IgD-negative memory B cell (primary cell): ENCODE results near the gene ADAMTS7. TPM values are rescaled to one million over a fixed set of nuclear protein-coding genes. Genes with fewer than 3 reads are reported as not detected.
"Not testable (repeated sequence)": the region's sequence is repeated elsewhere in the genome, so short reads cannot be mapped to it uniquely, and the experiment has no call there.

ENCODE experiments used
- H3K27ac Mint-ChIP-seq, 3 donors: one replicate each; pipeline ENCODE4 v1.8.0; 2020 to 2022; ENCODE audit warnings: mild to moderate bottlenecking in 3 of 3, mixed read lengths in 3 of 3, moderate library complexity in 1 of 3
- H3K27me3 Mint-ChIP-seq: one replicate; pipeline ENCODE4 v1.8.0; 2021; ENCODE audit warnings: mixed read lengths
- H3K36me3 Mint-ChIP-seq: one replicate; pipeline ENCODE4 v1.8.0; 2020; ENCODE audit warnings: mild to moderate bottlenecking, mixed read lengths
- H3K4me1 Mint-ChIP-seq, 3 donors: one replicate each; pipeline ENCODE4 v1.8.0; 2020 to 2022; ENCODE audit warnings: mixed read lengths in 3 of 3, mild to moderate bottlenecking in 1 of 3
- H3K4me3 Mint-ChIP-seq, 4 donors: one replicate each; pipeline ENCODE4 v1.8.0; 2020 to 2022; ENCODE audit warnings: mild to moderate bottlenecking in 4 of 4, mixed read lengths in 4 of 4, moderate library complexity in 3 of 4
- H3K9me3 Mint-ChIP-seq, 3 donors: one replicate each; pipeline ENCODE4 v1.8.0; 2020 to 2021; ENCODE audit warnings: mixed read lengths in 3 of 3, mild to moderate bottlenecking in 1 of 3
- polyA plus RNA-seq: library from polyadenylated mRNA; unstranded; fragments of 300-500 nt; fragmentation: Illumina TruSeq; gene quantifications from one replicate; pipeline ENCODE4 v1.2.3, GENCODE V29; 2021

The ADAMTS7 gene
- polyA plus RNA-seq, 1 donor from 2014 or later: 0.04 TPM

GRCh38 chr15:78779176-78779785 lies 32.0 kb downstream of the ADAMTS7 start:
- H3K4me1 Mint-ChIP-seq, H3K4me3 Mint-ChIP-seq, H3K27ac Mint-ChIP-seq, H3K9me3 Mint-ChIP-seq, H3K27me3 Mint-ChIP-seq, H3K36me3 Mint-ChIP-seq: not testable (repeated sequence)

GRCh38 chr15:78778422-78778821 lies 32.8 kb downstream of the ADAMTS7 start:
- Mint-ChIP-seq H3K36me3 (no peaks in the 10 kb centered on the region), H3K9me3 (no peaks in the 10 kb centered on the region), H3K27me3 (no peaks in the 10 kb centered on the region), H3K27ac (no peak overlapping the region), H3K4me3 (no peak overlapping the region), H3K4me1 (no peaks in the 10 kb centered on the region)

DNA sequence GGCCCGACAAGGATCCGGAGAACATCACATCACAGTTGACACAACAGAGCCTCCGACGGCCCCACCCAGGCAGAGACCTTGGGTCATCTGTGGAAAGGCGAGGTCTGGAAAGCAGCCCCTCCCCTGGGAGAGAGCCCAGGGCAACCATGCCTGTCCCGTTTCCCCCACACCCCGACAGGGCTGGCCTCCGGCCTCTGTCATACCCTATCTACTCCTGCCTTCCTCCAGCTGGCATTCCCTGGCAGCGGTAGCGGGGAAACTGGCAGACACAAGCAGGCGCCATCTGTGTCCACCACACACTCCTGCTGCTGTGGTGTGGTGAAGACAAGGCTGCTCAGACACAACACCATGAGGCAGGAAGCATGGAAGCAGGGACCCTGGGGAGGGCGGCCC lies 33.3 kb downstream of the ADAMTS7 start:
- not testable (repeated sequence) for H3K4me3 Mint-ChIP-seq, H3K27me3 Mint-ChIP-seq, H3K4me1 Mint-ChIP-seq, H3K9me3 Mint-ChIP-seq, H3K36me3 Mint-ChIP-seq, H3K27ac Mint-ChIP-seq

DNA sequence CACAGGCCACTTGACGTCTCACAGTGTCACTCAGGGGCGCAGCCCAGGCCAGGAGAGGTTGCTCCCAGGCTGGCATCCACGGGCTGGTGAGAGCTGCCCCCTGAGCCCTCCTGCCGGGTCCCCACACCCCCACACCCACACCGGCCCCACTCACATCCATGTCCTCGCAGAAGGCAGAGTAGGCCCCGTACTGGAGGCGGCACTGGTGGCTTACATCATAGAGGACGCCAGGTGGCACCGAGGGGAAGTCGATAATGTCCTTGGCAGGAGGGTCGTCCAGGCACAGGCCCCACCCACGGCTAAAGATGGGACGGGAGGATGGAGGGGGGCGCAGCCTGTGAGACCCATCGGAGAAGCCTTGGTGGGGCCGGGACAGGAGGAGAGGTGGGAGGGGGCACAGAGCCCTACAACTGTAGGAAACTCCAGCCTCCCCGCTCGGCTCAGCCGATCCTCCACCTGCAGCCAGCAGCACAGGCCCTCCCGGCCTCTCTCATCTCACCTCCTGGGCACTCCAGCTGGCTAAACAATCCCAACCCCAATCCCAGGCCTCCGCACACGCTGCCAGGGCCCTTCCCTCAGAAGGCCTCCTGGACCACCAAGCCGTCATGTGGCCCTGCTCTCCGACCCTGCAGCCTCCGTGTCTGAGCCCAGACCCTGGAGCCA lies 33.8 kb downstream of the ADAMTS7 start:
- H3K27ac Mint-ChIP-seq, H3K9me3 Mint-ChIP-seq, H3K27me3 Mint-ChIP-seq, H3K36me3 Mint-ChIP-seq, H3K4me1 Mint-ChIP-seq, H3K4me3 Mint-ChIP-seq: not testable (repeated sequence)

DNA sequence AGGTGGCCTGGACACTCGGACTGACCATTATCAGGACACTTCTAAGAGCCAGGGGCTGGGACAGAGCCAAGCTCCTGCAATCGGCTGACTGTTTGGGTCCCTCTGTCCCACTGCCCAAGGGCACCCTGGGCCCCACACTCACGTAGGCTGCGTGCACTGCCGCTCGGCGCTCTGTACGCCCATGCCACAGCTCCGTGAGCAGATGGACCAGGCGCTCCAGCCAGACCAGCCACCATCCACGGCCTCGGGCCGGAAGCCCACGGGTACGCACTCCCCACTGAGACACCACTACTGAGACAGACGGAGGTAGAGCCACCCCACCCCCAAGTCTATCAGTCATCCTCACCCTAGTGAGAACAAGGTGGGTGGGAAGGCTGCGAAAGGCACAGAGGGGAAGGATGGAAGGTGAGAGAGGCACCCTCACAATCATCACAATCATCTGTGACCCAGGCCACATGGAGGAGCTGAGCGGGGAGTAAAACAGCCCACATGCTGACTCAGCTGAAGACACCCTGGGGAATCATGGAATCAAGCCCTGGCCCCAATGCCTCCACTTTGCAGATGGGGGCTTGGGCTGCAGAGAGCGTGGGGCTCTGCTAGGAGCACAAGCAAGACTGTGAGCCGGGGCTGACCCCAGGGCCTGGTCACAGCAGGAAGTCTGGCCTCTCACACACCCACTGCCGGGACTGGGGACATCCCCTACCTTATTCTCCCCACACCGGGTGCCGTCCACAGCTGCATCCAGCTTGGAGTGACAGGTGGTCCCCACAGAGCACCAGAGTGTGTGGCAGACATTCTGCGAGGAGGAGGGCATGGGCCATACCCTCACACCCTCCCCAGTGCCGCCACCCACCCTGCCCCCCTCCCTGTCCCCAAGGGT lies 35.0 kb downstream of the ADAMTS7 start:
- H3K27me3 Mint-ChIP-seq, H3K9me3 Mint-ChIP-seq, H3K4me3 Mint-ChIP-seq, H3K27ac Mint-ChIP-seq, H3K36me3 Mint-ChIP-seq, H3K4me1 Mint-ChIP-seq: not testable (repeated sequence)

DNA sequence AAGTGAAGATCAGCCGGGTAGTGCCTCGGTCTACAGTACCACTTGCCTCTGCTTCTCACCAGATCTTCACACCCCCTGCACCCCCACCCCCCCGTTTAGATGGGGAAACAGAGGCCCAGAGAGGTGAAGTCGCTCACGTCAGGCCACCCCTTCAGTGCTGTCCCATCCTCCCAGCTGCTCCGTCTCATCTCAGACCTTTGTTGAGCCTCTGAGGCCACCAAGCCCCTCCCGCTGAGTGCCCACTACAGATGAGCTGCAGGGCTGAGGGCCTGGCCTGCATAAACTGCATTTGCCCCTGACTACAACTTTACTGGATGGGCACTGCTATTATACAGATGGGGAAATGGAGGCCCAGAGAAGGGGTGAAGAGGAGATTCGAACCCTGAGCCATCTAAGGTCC lies 35.8 kb downstream of the ADAMTS7 start:
- no peak overlapping the region for H3K4me3 Mint-ChIP-seq
- H3K9me3 Mint-ChIP-seq: no peaks in the 10 kb centered on the region
- no peaks in the 10 kb centered on the region for H3K27me3 Mint-ChIP-seq
- no peaks in the 10 kb centered on the region for H3K4me1 Mint-ChIP-seq
- H3K27ac Mint-ChIP-seq: no peak overlapping the region
- no peaks in the 10 kb centered on the region for H3K36me3 Mint-ChIP-seq

DNA sequence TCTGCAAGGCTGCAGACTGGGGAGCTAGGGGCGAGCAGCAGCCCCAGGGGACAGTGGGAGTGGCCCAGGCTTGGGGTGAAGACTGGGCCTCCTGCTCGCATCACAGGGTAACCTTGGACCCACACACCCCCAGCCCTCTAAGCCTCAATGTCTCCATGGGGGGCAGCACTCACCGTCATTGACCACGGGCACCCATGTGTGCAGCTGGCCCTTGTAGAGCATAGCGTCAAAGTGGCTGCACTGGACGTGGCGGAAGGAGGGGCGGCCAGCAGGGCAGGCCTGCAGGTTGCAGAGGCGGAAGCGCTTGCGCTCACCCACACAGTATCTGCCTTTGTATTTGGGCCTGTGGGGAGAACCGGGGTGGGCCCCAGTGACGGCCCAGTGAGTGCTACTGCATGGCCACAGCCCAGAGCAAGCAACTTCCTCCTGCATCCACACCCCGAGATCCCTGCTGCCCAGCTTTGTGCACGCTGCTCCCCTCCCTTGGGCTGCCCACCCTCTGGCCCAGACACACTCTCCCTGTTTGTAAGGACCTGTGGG lies 36.7 kb downstream of the ADAMTS7 start:
- H3K4me1 Mint-ChIP-seq, H3K36me3 Mint-ChIP-seq, H3K9me3 Mint-ChIP-seq, H3K4me3 Mint-ChIP-seq, H3K27me3 Mint-ChIP-seq, H3K27ac Mint-ChIP-seq: not testable (repeated sequence)

GRCh38 chr15:78773765-78774450 lies 37.4 kb downstream of the ADAMTS7 start:
- not testable (repeated sequence) for H3K27me3 Mint-ChIP-seq, H3K36me3 Mint-ChIP-seq, H3K4me1 Mint-ChIP-seq, H3K9me3 Mint-ChIP-seq, H3K4me3 Mint-ChIP-seq
- H3K27ac Mint-ChIP-seq: peak overlapping the region in 1 of 3 donors; percentile 39

GRCh38 chr15:78772738-78773137 lies 38.5 kb downstream of the ADAMTS7 start:
- H3K27me3 Mint-ChIP-seq: peaks cover 3% of the 10 kb centered on the region
- H3K4me3 Mint-ChIP-seq: no peak overlapping the region
- no peaks in the 10 kb centered on the region for H3K4me1 Mint-ChIP-seq

GRCh38 chr15:78771436-78772000 lies 39.7 kb downstream of the ADAMTS7 start:
- not testable (repeated sequence) for H3K9me3 Mint-ChIP-seq, H3K4me1 Mint-ChIP-seq, H3K27ac Mint-ChIP-seq, H3K27me3 Mint-ChIP-seq, H3K36me3 Mint-ChIP-seq
- peak overlapping the region in 1 of 4 donors; percentile 42 for H3K4me3 Mint-ChIP-seq

More at GRCh38 chr15:78772738-78773137, 38.5 kb downstream of the ADAMTS7 start:
- H3K36me3 Mint-ChIP-seq: no peaks in the 10 kb centered on the region
- H3K27ac Mint-ChIP-seq: no peak overlapping the region
- no peaks in the 10 kb centered on the region for H3K9me3 Mint-ChIP-seq

DNA sequence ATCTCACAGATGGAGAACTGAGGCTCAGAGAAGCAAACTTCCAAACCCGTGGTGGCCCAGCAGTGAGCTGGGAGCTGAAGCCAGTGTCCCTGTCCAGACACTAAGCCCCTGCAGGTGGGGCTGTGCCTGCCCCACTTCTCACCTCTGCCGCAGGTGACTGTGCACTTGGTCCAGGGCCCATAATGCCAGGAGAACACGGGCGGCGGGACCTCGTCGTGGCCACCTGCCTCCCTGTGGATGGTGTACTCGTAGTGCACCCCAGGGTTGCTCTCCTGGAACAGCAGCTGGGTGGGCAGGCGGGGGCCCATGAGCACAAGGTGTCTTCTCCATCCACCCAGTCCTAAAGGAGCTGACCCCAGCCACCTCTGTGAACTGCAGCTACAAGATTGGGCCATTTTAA lies 40.2 kb downstream of the ADAMTS7 start:
- H3K27ac Mint-ChIP-seq, H3K36me3 Mint-ChIP-seq, H3K4me1 Mint-ChIP-seq, H3K4me3 Mint-ChIP-seq, H3K9me3 Mint-ChIP-seq, H3K27me3 Mint-ChIP-seq: not testable (repeated sequence)

GRCh38 chr15:78769473-78770225 lies 41.6 kb downstream of the ADAMTS7 start:
- H3K36me3 Mint-ChIP-seq, H3K4me1 Mint-ChIP-seq, H3K9me3 Mint-ChIP-seq, H3K27me3 Mint-ChIP-seq, H3K27ac Mint-ChIP-seq: not testable (repeated sequence)
- peak overlapping the region in 1 of 4 donors; percentile 32 for H3K4me3 Mint-ChIP-seq

DNA sequence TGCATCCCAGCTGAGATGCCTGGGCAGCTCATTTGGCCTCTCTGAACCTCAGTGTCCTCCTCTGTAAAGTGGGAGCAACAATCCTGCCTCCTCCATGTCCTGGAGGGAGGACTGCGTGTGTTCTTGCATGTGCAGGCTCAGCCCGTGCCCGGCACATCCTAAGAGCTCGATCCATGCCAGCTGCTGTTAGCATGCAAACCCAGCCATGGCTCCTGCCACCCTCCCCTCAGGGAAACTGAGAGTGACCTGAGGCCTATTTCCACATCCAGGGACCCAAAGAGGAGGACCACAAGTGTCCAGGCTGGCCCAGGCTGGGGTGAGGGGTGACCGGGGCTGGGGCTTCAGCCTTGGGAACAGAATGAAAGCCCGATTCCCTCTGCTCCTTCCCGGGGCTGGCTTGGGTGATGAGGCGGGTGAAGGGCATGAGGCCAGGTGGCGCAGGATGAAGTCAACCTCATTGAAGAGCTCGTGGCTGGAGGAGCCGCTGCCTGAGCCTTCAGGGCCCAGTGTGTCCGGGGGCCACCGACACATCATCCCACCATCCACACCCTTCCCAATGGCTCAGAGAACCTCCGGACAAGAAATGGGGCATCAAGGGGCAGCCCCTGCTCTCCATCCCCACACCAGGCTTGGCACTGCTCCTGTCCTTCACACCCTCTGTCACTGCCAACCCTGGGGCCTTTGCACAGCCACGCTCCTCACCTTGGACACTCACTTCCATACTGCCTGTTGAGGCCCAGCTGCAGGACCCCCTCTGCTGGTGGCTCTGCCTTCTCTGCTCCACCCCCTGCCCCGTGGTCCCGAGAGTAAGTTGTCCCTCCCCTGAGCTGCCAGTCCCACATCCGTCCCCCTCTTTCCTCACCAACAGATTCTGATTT lies 42.5 kb downstream of the ADAMTS7 start:
- Mint-ChIP-seq H3K27ac (no peak overlapping the region), H3K4me1 (peaks cover 0 to 3% (median 2%) of the 10 kb centered on the region in 3 donors), H3K9me3 (no peaks in the 10 kb centered on the region), H3K27me3 (peaks cover 3% of the 10 kb centered on the region), H3K4me3 (peak overlapping the region in 1 of 4 donors; percentile 32), H3K36me3 (no peaks in the 10 kb centered on the region)
